IMR-90 (cell line): ENCODE data around the gene PDLIM5. TPM values are rescaled to one million over a fixed set of nuclear protein-coding genes. Genes with fewer than 3 reads are reported as not detected.
A peak's percentile ranks its signal among the peaks of the same experiment; 100 is the strongest.

Experiments
- ATAC-seq: fragments of 200-7000 bp; cut with Tn5 transposase; 2 replicates; pipeline ENCODE4 v1.9.1; 2020; ENCODE audit warnings: low read depth, mild to moderate bottlenecking, moderate library complexity
- BruUV-seq: library from RNA; stranded (reverse); fragments of 400-500 nt; replicated peaks from 2 replicates; lab custom pipeline; 2021; lab: Mats Ljungman, UMichigan
- CTCF ChIA-PET: fragments of 300-600 bp; formaldehyde crosslinking; extraction: SDS; loops from one replicate; lab custom pipeline; 2021; ENCODE audit warnings: antibody characterized with exemption; lab: Yijun Ruan, JAX
- POLR2A ChIA-PET: fragments of 300-600 bp; sonication (Branson Sonifier 250); formaldehyde crosslinking; loops from one replicate; lab custom pipeline; 2022; ENCODE audit warnings: antibody characterized with exemption; ENCODE audit not compliant: unreplicated experiment; lab: Charles Lee
- DNase-seq: peaks from one replicate; pipeline ENCODE4 v3.0.0; 2013
- H2AFZ ChIP-seq: replicated peaks from 2 replicates; pipeline ENCODE3; 2013; ENCODE audit warnings: low read length, mild to moderate bottlenecking; ENCODE audit not compliant: poor library complexity
- H2AK5ac ChIP-seq: 2 replicates; pipeline ENCODE4 v1.6.1; 2013; ENCODE audit warnings: low read depth, low read length, inconsistent platforms
- H2AK9ac ChIP-seq: replicated peaks from 2 replicates; pipeline ENCODE3; 2013; ENCODE audit warnings: mild to moderate bottlenecking, low read depth, low read length, moderate library complexity; ENCODE audit not compliant: poor library complexity
- H2BK120ac ChIP-seq: 2 replicates; pipeline ENCODE4 v1.6.1; 2013; ENCODE audit warnings: low read depth, low read length, inconsistent platforms
- H2BK15ac ChIP-seq: 3 replicates; pipeline ENCODE4 v1.6.1; 2013; ENCODE audit warnings: low read depth, low read length, inconsistent platforms
- H2BK20ac ChIP-seq: 2 replicates; pipeline ENCODE4 v1.6.1; 2013; ENCODE audit warnings: low read depth, mild to moderate bottlenecking, inconsistent platforms, low read length, moderate library complexity
- H2BK5ac ChIP-seq: 2 replicates; pipeline ENCODE4 v1.6.1; 2013; ENCODE audit warnings: mild to moderate bottlenecking, low read depth, low read length, inconsistent platforms; ENCODE audit not compliant: poor library complexity, severe bottlenecking
- H3K14ac ChIP-seq: replicated peaks from 2 replicates; pipeline ENCODE4 v1.6.1; 2013; ENCODE audit warnings: low read depth, low read length, inconsistent platforms
- H3K18ac ChIP-seq: 2 replicates; pipeline ENCODE4 v1.6.1; 2013; ENCODE audit warnings: low read depth, low read length, control low read depth
- H3K23ac ChIP-seq: 2 replicates; pipeline ENCODE4 v1.6.1; 2013; ENCODE audit warnings: low read depth, low read length, inconsistent platforms
- H3K27ac ChIP-seq: 2 replicates; pipeline ENCODE4 v1.5.1; 2013; ENCODE audit warnings: mild to moderate bottlenecking, control low read depth, low read length; ENCODE audit not compliant: insufficient read depth
- H3K27me3 ChIP-seq: 2 replicates; pipeline ENCODE4 v1.6.1; 2013; ENCODE audit warnings: low read length; ENCODE audit not compliant: control insufficient read depth, insufficient read depth
- H3K36me3 ChIP-seq: 2 replicates; pipeline ENCODE4 v1.6.1; 2013; ENCODE audit warnings: low read length, mixed read lengths; ENCODE audit not compliant: control insufficient read depth, insufficient read depth
- H3K4ac ChIP-seq: 2 replicates; pipeline ENCODE4 v1.6.1; 2013; ENCODE audit warnings: low read depth, low read length, inconsistent platforms
- H3K4me1 ChIP-seq: 2 replicates; pipeline ENCODE4 v1.6.1; 2013; ENCODE audit warnings: low read length, mixed read lengths; ENCODE audit not compliant: control insufficient read depth, insufficient read depth
- H3K4me2 ChIP-seq: 2 replicates; pipeline ENCODE4 v1.6.1; 2013; ENCODE audit warnings: low read depth, mild to moderate bottlenecking, control low read depth, low read length, moderate library complexity
- H3K4me3 ChIP-seq: 2 replicates; pipeline ENCODE4 v1.5.1; 2013; ENCODE audit warnings: low read depth, mild to moderate bottlenecking, control low read depth, low read length, moderate library complexity; ENCODE audit not compliant: insufficient read depth
- H3K56ac ChIP-seq: 2 replicates; pipeline ENCODE4 v1.6.1; 2013; ENCODE audit warnings: low read length, inconsistent platforms; ENCODE audit not compliant: insufficient read depth; ENCODE audit errors: extremely low read depth
- H3K79me1 ChIP-seq, 2 experiments: 2 replicates each; pipeline ENCODE4 v1.6.1; 2013; ENCODE audit warnings: low read length in 2 of 2, inconsistent platforms in 1 of 2, low read depth in 1 of 2
- H3K9ac ChIP-seq: 2 replicates; pipeline ENCODE4 v1.6.1; 2013; ENCODE audit warnings: low read depth, low read length, control low read depth
- H3K9me1 ChIP-seq: 2 replicates; pipeline ENCODE4 v1.6.1; 2013; ENCODE audit warnings: low read length, inconsistent platforms; ENCODE audit not compliant: insufficient read depth
- H3K9me3 ChIP-seq: 2 replicates; pipeline ENCODE4 v1.6.1; 2013; ENCODE audit warnings: low read length; ENCODE audit not compliant: control insufficient read depth, insufficient read depth
- H4K20me1 ChIP-seq: 2 replicates; pipeline ENCODE4 v1.6.1; 2013; ENCODE audit warnings: low read length, inconsistent platforms; ENCODE audit not compliant: insufficient read depth
- H4K5ac ChIP-seq: 2 replicates; pipeline ENCODE4 v1.6.1; 2013; ENCODE audit warnings: mild to moderate bottlenecking, low read depth, low read length, control low read depth
- H4K8ac ChIP-seq, 2 experiments: 2 replicates each; pipeline ENCODE4 v1.6.1; 2013; ENCODE audit warnings: low read depth in 2 of 2, low read length in 2 of 2, control low read depth in 1 of 2, inconsistent platforms in 1 of 2
- H4K91ac ChIP-seq: 2 replicates; pipeline ENCODE4 v1.6.1; 2013; ENCODE audit warnings: low read depth, low read length, inconsistent platforms; ENCODE audit not compliant: insufficient read depth
- CEBPB ChIP-seq: IDR thresholded peaks from 2 replicates; pipeline ENCODE4 v1.6.1; 2012; ENCODE audit warnings: low read depth, low read length, improper control_type of control experiment
- WGBS, 2 experiments: methylation state at CpG; one replicate each; pipeline versions ENCODE4 v1.1.5 to v1.1.7; 2013; ENCODE audit warnings: missing lambda C conversion rate in 2 of 2; ENCODE audit not compliant: insufficient read length in 1 of 2; ENCODE audit errors: extremely low coverage in 2 of 2; 5-methylcytosine and 5-hydroxymethylcytosine counted together
- dilution Hi-C: fragments of 300-500 bp; cut with HindIII; formaldehyde crosslinking; loops from one replicate; pipeline ENCODE4 v1.14.3; 2018; ENCODE audit warnings: low sequenced_read_pairs; ENCODE audit not compliant: unreplicated experiment
- in situ Hi-C: fragments of 300-500 bp; cut with MboI; formaldehyde crosslinking; loops from 3 replicates; pipeline ENCODE4 v1.14.3; 2019; ENCODE audit warnings: low sequenced_read_pairs, inconsistent platforms, mixed read lengths
- intact Hi-C: fragments of 100-400 bp; cut with micrococcal nuclease; formaldehyde crosslinking; loops from 2 replicates; pipeline ENCODE4 v1.10.0; 2022
- polyA plus RNA-seq, 3 experiments: library from polyadenylated mRNA; depleted of rRNA; stranded (reverse); fragments of >200 nt; gene quantifications; 2 replicates each; pipeline ENCODE4 v1.2.3, GENCODE V29; 2012; ENCODE audit warnings: low replicate concordance in 1 of 3
- total RNA-seq: library from RNA; depleted of rRNA; stranded (reverse); fragments of >200 nt; gene quantifications from 2 replicates; pipeline ENCODE4 v1.2.3, GENCODE V29; 2012
- TF ChIP-seq, protein P1 (sequence below): conservative IDR thresholded peaks from 2 replicates; pipeline ENCODE4 v1.5.1; 2012; ENCODE audit warnings: mild to moderate bottlenecking, low read depth, low read length, improper control_type of control experiment

PDLIM5 gene
- total and polyA plus RNA-seq, 2 of the 4 experiments (the other 2 are of a cell fraction) = 96.5 to 188 TPM

DNA sequence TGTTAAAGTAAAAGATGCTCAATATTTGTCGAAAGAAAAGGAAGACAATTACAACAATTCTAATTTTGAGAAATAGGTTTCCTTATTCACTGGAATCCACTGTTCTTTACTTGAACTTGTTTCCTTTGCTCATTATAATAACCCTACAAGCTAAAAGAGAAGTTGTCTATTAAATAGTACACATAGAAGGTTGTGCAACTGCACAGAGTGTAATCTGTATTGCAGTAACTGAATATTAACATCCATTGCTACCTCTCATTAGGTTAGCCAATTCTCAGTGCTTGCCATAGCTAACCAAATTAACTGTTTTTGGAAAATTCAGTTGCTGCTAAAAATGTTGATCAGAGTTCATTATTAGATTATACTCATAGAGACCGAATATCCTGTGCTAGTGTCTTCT, 120.0 kb downstream of the PDLIM5 start:
- Histone ChIP-seq H4K20me1 (peaks cover 3% of the 10 kb centered on the region), H3K4ac (no peak overlapping the region), H4K5ac (no peak overlapping the region), H4K91ac (no peak overlapping the region), H2AFZ (no peak overlapping the region), H2AK5ac (no peak overlapping the region), H3K27ac (no peak overlapping the region), H3K9me1 (peaks cover 7% of the 10 kb centered on the region), H2BK15ac (no peak overlapping the region), H3K27me3 (no peaks in the 10 kb centered on the region), H3K9me3 (no peaks in the 10 kb centered on the region), H3K56ac (no peak overlapping the region), H3K9ac (no peak overlapping the region), H2BK20ac (no peak overlapping the region), H3K23ac (no peak overlapping the region), H3K4me1 (peaks cover 13% of the 10 kb centered on the region), H4K8ac (no peak overlapping the region), H2BK5ac (no peak overlapping the region), H3K4me2 (no peak overlapping the region), H3K18ac (no peak overlapping the region), H2AK9ac (no peak overlapping the region), H3K79me1 (peaks cover 29 to 50% of the 10 kb centered on the region in 2 experiments), H2BK120ac (no peak overlapping the region), H3K14ac (no peak overlapping the region), H3K36me3 (peaks cover 4% of the 10 kb centered on the region), H3K4me3 (no peak overlapping the region)
- ATAC-seq (peak; percentile 17; the same call in 1 of the 2 replicates), DNase-seq (no peak)
- in situ Hi-C loops = no loop called here
- intact Hi-C loops = no loop called here
- TF ChIP-seq CEBPB = peak; percentile 53
- TF ChIP-seq, protein P1, sequence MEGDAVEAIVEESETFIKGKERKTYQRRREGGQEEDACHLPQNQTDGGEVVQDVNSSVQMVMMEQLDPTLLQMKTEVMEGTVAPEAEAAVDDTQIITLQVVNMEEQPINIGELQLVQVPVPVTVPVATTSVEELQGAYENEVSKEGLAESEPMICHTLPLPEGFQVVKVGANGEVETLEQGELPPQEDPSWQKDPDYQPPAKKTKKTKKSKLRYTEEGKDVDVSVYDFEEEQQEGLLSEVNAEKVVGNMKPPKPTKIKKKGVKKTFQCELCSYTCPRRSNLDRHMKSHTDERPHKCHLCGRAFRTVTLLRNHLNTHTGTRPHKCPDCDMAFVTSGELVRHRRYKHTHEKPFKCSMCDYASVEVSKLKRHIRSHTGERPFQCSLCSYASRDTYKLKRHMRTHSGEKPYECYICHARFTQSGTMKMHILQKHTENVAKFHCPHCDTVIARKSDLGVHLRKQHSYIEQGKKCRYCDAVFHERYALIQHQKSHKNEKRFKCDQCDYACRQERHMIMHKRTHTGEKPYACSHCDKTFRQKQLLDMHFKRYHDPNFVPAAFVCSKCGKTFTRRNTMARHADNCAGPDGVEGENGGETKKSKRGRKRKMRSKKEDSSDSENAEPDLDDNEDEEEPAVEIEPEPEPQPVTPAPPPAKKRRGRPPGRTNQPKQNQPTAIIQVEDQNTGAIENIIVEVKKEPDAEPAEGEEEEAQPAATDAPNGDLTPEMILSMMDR = no peak
- ChIA-PET CTCF (interaction anchor here (0.9 kb wide), 1 partner anchor 9 kb away, joined by 3 read pairs; no protein-coding TSS in a partner anchor), POLR2A (no interaction called here)
- no TSS peak for BruUV-seq
- dilution Hi-C loops = no loop called here
- WGBS, 2 experiments = no CpG with 5 or more reads among the region's 2 CpGs
